HG03025 (cell line): Measurements from ENCODE around the gene CNTNAP3B.
"Not testable (repeated sequence)": the region's sequence is repeated elsewhere in the genome, so short reads cannot be mapped to it uniquely, and the experiment has no call there.

Experiments
- ATAC-seq: cut with Tn5 transposase; IDR thresholded peaks from one replicate; pipeline ENCODE4 v1.9.1; 2021; ENCODE audit warnings: mild to moderate bottlenecking, moderate library complexity; ENCODE audit not compliant: unreplicated experiment, low FRiP score

The CNTNAP3B gene

DNA sequence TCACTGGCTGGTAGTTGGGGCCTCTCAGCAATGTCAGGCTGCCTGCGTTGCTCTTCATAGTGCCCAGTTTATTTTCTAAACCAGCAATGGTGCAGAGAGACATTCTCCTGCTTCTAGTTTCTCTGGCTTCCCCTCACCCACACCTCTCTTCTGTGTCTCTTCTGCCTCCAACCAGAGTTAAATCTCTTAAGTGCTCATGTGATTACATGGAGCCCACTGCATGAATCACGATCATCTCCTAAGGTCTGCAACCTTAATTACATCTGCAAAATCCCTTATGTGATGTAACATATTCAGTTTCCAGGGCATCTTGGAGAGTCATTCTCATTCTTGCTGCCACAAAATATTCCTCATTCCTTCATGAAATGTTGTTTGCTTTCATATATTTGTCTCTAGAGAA, 149.0 kb downstream of the CNTNAP3B start:
- not testable (repeated sequence) for ATAC-seq

DNA sequence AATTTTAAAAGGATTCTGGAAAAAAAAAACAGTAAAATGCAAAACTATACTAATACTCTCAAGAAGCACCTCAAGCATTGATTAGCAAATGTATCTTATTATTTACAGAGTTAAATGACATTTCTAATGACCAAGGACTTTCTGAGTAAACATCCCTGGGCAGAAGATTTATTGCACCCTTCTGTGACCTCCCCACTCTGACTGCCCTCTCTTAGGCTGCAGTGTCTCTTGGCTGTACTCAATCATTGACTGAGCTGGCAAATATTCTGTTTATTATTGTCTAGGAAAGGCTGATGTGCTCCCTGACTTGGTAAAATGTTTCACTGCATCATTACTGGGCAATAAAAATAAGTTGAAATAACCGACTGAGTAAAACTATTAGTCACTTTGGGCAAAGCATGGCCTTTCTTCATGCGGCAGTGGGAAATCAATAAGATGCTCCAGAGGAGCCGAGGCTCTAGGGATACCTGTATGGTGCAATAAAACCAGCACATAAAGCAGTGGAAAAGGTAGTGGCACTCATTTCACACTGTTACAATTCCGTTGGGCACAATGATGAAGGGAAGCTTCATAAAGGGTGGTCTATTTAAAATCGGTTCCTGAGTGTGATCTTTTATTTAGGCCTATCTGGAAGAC, 151.1 kb downstream of the CNTNAP3B start:
- not testable (repeated sequence) for ATAC-seq

DNA sequence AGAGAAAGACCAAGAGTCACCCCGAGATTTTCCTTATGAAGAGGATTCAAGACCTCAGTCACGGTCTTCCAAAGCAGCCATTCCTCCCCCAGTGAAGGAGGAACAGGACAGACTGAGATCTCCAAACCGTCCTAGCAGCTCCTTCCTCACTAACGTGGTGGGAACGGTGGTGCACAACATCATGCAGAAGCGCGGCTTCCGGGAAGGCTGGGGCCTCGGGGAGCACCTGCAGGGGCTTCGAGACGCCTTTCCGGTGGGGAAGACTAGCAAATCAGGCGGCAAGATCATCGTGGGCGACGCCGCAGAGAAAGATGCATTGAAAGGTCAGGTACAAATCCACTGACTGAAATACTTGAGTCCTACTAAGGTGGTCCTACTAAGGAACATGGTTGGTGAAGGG, 154.3 kb downstream of the CNTNAP3B start:
- ATAC-seq: not testable (repeated sequence)

DNA sequence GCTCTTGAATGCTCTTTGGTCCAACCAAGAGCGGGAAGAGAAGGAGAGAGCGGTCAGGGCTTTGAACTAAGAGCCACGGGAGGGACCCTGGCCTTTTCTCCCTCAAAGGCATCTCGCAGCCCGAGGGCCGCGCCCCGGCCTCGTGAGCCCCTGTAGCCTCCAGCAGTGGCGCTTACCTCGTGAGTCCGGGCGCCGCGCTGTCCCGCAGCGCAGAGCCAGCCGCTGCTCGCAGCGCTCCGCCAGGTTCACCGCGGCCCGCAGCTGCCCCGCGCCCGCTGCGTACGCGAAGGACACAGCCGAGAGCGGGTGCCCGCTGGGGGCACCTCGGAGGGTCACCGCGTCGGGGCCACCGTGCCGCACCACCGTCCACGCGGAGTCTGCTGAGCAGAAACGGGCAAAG, 176.2 kb downstream of the CNTNAP3B start:
- not testable (repeated sequence) for ATAC-seq

DNA sequence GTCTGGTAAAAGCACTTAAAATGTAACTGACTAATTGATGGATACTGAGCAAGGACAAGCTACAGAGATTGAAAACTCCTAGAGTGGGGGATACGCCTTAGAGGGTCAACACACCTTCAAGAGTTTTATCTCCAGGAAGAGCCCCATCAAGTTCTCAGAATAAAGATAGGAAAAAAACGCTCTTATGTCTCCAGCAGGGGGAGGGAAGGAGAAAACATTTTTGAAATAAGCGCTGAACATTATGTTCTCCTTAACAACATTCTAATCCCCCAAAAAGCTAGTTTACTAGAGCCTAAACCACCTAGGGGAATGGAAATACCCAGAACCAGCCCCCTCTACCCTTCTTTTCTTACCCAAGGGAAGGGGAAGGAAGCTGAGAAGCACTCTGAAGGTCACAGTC, 187.5 kb downstream of the CNTNAP3B start:
- not testable (repeated sequence) for ATAC-seq

DNA sequence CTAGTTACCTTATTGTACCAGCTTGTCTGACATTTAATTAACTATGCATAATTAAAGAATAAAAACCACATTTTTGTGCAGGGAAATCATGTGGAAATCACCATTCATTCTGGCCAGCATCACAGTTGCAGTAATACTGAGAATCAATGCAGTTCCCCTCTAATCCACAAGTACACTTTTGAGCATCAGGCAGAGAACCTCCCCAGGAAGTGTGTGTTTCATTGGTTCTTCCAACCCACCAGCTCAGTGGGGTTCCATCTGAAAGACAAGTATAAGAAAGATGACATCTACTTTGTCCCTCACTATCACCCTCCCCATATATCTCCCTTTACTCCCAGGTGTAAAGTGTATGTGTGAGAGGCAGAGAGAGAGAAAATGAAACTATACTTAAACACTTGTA, 191.1 kb downstream of the CNTNAP3B start:
- not testable (repeated sequence) for ATAC-seq

DNA sequence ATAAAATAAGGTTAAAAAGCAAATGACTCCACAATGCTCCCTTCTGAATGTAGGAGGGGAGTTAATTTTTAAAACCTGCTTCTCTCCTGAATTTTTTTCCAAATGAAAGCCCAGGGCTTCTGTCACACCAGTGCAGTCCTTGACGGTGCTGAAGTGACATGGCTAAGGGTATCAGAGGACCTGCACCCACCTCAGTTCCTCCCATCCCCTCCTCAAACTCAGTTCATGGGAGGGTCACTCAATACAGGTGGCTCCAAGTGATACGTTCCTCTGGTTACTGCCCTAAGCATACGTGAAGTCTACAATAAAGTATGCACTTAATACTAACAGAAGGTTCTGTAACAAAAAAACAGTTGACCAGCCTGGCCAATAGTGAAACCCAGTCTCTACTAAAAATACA, 193.5 kb downstream of the CNTNAP3B start:
- ATAC-seq: not testable (repeated sequence)

DNA sequence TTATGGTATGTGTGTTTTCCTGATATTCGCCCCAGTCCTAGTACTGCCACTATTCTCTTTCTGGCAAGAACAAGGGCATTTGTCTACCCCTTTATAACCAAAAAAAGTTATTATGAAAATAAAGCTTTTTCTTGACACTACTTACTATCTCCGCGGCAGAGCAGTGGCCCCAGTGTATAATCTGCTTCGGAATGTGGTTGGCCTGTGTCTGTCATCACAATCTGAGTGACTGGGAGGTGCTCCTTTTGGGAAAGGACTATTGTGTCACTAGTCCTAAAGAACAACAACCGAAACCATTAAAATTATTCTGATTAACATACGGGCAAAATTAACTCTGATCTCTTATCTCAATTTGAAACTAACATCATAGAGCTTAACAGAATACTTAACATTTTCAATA, 200.1 kb downstream of the CNTNAP3B start:
- ATAC-seq: not testable (repeated sequence)

DNA sequence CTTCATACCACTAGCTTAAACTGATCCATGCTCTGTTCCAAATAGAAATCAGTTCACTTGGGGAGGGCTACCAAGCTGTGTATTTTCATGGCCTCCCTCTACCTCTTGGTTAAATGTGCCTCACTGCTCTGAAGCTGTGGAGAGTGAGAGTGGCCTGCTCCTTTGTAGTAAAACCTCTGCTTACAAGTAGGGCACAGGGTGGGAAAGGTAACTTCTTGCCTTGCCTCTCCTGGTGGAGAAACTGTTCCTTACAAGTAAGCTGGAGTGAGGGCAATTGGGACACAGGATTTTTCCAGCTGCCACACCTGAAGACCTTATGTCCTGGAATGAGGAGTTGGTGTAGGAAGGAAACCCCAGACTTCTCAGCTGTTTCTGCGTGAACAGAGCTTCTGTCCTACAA, 211.9 kb downstream of the CNTNAP3B start:
- not testable (repeated sequence) for ATAC-seq

DNA sequence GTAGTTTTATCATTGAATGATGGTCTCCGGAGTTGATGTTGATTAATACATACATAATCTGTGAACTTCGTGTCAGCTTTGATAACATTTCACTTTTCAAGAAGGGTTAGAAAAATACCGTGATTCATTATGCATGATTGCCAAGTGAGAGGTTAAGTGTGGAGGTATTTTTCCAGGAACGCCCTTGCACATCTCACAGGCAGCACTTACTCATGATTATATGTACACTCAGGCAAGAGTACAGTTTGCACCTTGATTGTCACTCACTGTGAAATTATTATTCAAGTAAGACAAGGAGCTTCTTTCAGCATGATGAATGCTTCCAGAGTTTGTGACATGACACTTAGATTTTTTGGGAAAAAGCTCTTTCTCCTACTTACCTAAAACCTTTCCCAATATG, 223.7 kb downstream of the CNTNAP3B start:
- not testable (repeated sequence) for ATAC-seq

DNA sequence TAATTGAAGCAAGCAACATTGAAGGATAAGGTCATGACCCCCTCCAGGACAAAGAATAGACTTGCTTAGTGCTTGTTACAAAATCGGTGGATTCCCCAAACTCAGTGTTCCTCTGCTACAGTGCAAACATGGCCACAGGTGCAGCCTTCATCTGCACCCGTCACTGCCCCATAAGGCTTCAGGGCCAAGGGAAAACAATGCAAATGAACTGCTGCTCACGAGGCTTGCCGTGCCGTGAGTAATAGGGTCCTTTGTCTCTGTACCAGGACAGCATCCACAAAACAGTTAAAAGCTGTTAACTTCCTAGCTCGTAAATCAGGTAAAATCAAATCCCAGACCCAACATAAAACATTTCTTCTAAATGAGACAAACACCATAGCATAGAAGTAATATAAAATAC, 226.5 kb downstream of the CNTNAP3B start:
- ATAC-seq: not testable (repeated sequence)

DNA sequence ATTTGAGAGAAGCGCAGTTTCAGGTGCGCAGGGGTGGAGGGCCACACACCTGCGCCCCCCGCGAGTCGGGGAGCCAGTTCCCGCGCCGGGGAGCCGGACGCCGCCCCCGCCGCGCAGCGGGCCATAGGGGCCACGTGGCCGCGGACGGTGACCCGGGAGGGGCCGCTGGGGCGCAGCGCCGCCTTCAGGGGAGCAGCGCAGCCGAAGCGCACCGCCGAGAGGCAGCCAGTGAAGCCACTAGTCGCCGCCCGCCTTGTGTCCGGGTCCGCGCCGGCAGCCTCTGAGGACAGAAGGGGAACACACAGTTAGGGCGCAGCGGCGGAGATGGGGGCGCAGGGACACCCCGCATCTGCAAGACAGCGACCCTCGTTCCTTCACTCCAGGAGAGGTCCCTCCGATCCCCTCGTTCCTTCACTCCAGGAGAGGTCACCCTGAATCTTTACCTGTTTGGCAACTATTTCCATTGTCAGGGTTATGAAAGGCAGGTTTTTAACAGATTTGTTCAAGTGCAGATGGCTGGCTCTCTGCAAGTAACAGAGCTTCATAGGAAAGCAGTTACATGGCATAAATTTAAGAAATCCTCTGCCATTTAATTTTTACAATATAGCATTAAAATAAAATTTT, 230.4 kb downstream of the CNTNAP3B start:
- not testable (repeated sequence) for ATAC-seq

DNA sequence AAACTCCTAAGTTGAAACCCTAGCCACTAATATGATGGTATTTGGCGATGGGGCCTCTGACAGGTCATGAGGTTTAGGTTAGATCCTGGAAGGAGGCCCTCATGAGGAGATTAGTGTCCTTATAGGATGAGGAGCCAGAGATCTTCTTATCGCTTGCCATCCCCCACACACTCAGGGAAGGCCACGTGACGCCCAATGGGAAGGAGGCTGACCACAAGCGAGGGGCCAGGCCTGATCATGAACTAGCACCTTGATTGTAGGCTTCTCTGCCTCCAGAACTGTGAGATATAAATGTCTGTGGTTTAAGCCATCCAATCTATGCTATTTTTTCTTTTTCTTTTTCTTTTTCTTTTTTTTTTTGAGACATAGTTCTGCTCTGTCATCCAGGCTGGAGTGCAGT, 254.7 kb downstream of the CNTNAP3B start:
- not testable (repeated sequence) for ATAC-seq

DNA sequence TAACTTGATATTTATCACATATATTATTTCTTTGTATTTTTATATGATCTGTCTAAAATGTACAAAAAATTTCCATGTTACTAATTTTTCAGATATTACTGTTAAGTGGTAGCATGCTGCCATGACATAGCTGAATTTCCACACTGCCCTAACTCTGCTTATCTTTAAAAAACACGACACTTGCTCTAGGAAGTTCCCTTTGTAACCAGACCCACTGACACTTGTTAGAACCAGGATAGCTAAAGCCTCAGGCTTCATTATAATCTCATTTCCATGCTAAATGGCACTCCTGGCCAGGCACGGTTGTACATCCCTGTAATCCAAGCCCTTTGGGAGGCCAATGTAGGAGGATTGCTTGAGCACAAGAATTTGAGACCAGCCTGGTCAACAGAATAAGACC, 273.8 kb downstream of the CNTNAP3B start:
- ATAC-seq: not testable (repeated sequence)

DNA sequence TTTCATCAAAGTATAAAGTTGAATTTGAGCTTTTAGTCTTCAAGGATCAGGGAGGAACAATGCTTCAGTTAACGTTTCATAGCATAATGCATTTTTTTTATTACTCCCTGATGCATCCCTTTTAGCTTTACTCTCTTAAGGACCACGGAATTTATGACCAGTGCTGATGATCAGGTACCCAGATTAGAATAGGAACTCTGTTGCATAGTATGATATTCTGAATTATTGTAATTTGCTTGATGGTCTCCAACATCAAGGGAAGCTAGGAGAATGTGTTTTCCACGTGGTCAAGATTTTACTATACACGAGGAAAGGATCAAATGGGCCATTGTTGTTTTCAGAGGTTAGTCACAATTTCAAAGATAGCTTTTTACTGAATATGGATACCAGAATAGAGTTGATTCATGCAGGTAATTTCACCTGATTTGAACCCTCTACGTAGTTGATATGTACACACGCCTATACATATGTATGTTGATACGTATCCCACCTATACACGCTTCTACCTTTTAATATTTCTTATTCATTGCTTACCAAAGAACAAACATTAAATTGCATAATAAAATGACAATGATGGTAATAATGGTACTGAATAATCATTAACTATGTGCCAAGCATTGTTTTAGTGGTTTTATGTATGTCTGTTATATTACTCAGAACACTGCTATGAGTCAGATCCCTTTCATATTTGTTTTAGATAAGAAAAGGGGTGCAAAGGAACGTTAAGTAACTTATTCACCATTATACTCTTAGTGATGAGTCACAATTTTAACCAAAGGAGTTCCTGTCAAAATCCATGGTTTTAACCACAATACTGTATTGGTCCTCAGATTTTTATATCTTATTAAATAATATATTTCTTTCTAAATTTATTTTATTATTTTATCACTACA, 277.1 kb downstream of the CNTNAP3B start:
- ATAC-seq: not testable (repeated sequence)

DNA sequence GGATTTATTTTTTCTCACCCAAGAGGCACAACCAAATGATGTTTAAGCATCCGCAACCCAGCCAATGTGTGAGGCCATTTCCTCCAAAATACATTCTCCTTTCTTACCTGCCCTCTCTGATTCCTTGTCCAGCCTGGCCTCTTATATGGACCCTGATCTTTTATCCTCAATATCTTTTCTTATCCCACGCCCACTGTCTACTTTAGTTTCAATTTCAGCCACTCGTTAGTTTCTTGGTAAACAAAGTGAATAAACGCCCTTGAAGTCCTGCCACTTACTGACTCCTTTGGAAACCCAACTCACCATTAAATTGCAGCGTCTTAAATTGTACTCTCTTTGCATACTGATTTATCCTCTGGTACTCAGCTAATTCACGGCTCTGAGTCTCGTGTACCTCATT, 281.4 kb downstream of the CNTNAP3B start:
- not testable (repeated sequence) for ATAC-seq
